ELF-1 (cell line): ENCODE results near the gene PAPSS2.
A peak's percentile ranks its signal among the peaks of the same experiment; 100 is the strongest.
"Not testable (repeated sequence)": the region's sequence is repeated elsewhere in the genome, so short reads cannot be mapped to it uniquely, and the experiment has no call there.

Source experiments
- DNase-seq: peaks from one replicate; pipeline ENCODE4 v3.0.0-alpha.2; 2016; ENCODE audit warnings: low read depth, low spot score

Gene PAPSS2

GRCh38 chr10:87659571-87660483, at the start of gene PAPSS2:
PAPSS2 (plus strand) TSS chr10:87659878; CDS start chr10:87659982, 104 bp downstream.
- DNase-seq, result peak; percentile 64

GRCh38 chr10:87611341-87611740, 48.3 kb upstream of the PAPSS2 start:
- DNase-seq, result not testable (repeated sequence)

GRCh38 chr10:87612115-87612514, 47.6 kb upstream of the PAPSS2 start:
- DNase-seq, result no peak

- no peak for DNase-seq
These were observed 45.9 kb upstream of the PAPSS2 start for GRCh38 chr10:87613751-87614150.

GRCh38 chr10:87615856-87616255, 43.8 kb upstream of the PAPSS2 start:
- no peak for DNase-seq

- no peak for DNase-seq
These were observed 42.2 kb upstream of the PAPSS2 start for GRCh38 chr10:87617503-87617902.

GRCh38 chr10:87618566-87619423, 40.9 kb upstream of the PAPSS2 start:
- DNase-seq, result no peak

- no peak for DNase-seq
These were observed 40.0 kb upstream of the PAPSS2 start for GRCh38 chr10:87619705-87620104.

GRCh38 chr10:87621440-87621839, 38.2 kb upstream of the PAPSS2 start:
- not testable (repeated sequence) for DNase-seq

- DNase-seq, result peak; percentile 41
These were observed 37.2 kb upstream of the PAPSS2 start for GRCh38 chr10:87622314-87623004.

- DNase-seq, result no peak
These were observed 36.5 kb upstream of the PAPSS2 start for GRCh38 chr10:87623191-87623590.

GRCh38 chr10:87625661-87626060, 34.0 kb upstream of the PAPSS2 start:
- no peak for DNase-seq

- peak; percentile 87 for DNase-seq
These were observed 33.2 kb upstream of the PAPSS2 start for GRCh38 chr10:87626422-87626892.

GRCh38 chr10:87630171-87630570, 29.5 kb upstream of the PAPSS2 start:
- no peak for DNase-seq

GRCh38 chr10:87632454-87632853, 27.2 kb upstream of the PAPSS2 start:
- DNase-seq, result no peak

- no peak for DNase-seq
These were observed 25.4 kb upstream of the PAPSS2 start for GRCh38 chr10:87634311-87634710.

- DNase-seq, result peak; percentile 42
These were observed 24.0 kb upstream of the PAPSS2 start for GRCh38 chr10:87635498-87636312.

GRCh38 chr10:87636313-87636915, 23.3 kb upstream of the PAPSS2 start:
- DNase-seq, result no peak

- DNase-seq, result no peak
These were observed 20.2 kb upstream of the PAPSS2 start for GRCh38 chr10:87639493-87639892.

GRCh38 chr10:87640043-87640442, 19.6 kb upstream of the PAPSS2 start:
- no peak for DNase-seq
